Stomach (tissue), 9 donors: ENCODE results near the gene SLC25A31. TPM values are rescaled to one million over a fixed set of nuclear protein-coding genes. Genes with fewer than 3 reads are reported as not detected.
A peak's percentile ranks its signal among the peaks of the same experiment; 100 is the strongest.

ENCODE experiments used
- DNase-seq, 2 donors: peaks; one replicate each; pipeline versions ENCODE4 v3.0.0 to v3.0.0-alpha.2; 2013 to 2019
- H3K27ac ChIP-seq, 5 donors: fragments of 200-600 bp in 4 of 5; sonication (generic) in 4 of 5; one replicate each; pipeline ENCODE4 v1.5.1; 2013 to 2019; ENCODE audit warnings: mild to moderate bottlenecking in 1 of 5, moderate library complexity in 1 of 5
- H3K27me3 ChIP-seq, 3 donors: fragments of 200-600 bp; sonication (generic); one replicate each; pipeline ENCODE4 v1.5.1; 2017 to 2019; ENCODE audit warnings: mixed run types in 1 of 3
- H3K36me3 ChIP-seq, 4 donors: fragments of 200-600 bp; sonication (generic); 1 replicate in 3 of 4; 2 replicates in 1 of 4; pipeline ENCODE4 v1.5.1; 2016 to 2019
- H3K4me1 ChIP-seq, 4 donors: fragments of 200-600 bp; sonication (generic); one replicate each; pipeline ENCODE4 v1.5.1; 2016 to 2019
- H3K4me3 ChIP-seq, 4 donors: fragments of 200-600 bp; sonication (generic) in 3 of 4; one replicate each; pipeline ENCODE4 v1.5.1; 2016 to 2019; ENCODE audit warnings: mild to moderate bottlenecking in 1 of 4
- H3K9me3 ChIP-seq, 4 donors: fragments of 200-600 bp; sonication (generic); one replicate each; pipeline ENCODE4 v1.5.1; 2016 to 2019
- CTCF ChIP-seq, 7 experiments: fragments of 450-650 bp in 4 of 7; fragments of 200-600 bp in 3 of 7; sonication (generic) in 3 of 7; IDR thresholded peaks; one replicate each; pipeline ENCODE4 v1.5.1; 2016 to 2019; ENCODE audit warnings: antibody characterized with exemption in 7 of 7, control low read depth in 2 of 7, mild to moderate bottlenecking in 1 of 7
- EP300 ChIP-seq: sonication (generic); formaldehyde crosslinking; IDR thresholded peaks from one replicate; pipeline ENCODE4 v1.6.1; 2017; ENCODE audit warnings: antibody characterized with exemption
- POLR2A ChIP-seq, 4 donors: fragments of 450-650 bp; IDR thresholded peaks; one replicate each; pipeline ENCODE4 v1.6.1; 2016; ENCODE audit warnings: antibody characterized with exemption in 4 of 4, control low read depth in 2 of 4, mild to moderate bottlenecking in 1 of 4, moderate library complexity in 1 of 4
- POLR2AphosphoS5 ChIP-seq, 3 donors: sonication (generic); formaldehyde crosslinking; IDR thresholded peaks; one replicate each; pipeline ENCODE4 v1.6.1; 2016; ENCODE audit warnings: antibody characterized with exemption in 3 of 3
- WGBS, 5 donors: extraction: QIAGEN DNeasy Blood & Tissue Kit in 3 of 5; methylation state at CpG; one replicate each; pipeline versions ENCODE4 v1.1.5 to v1.1.7; 2013 to 2018; 5-methylcytosine and 5-hydroxymethylcytosine counted together
- intact Hi-C: fragments of 100-400 bp; cut with DNase I; formaldehyde crosslinking; loops from one replicate; pipeline ENCODE4 v1.15.1; 2023; ENCODE audit warnings: low total_unique reads
- polyA plus RNA-seq, 3 donors: library from polyadenylated mRNA; stranded (reverse); fragments of 200-250 nt; gene quantifications; one replicate each; pipeline ENCODE4 v1.2.3, GENCODE V29; 2013
- total RNA-seq, 5 donors: library from RNA; depleted of rRNA; stranded (reverse); fragments of >200 nt; gene quantifications; one replicate each; pipeline versions ENCODE4 v1.1.0 to v1.2.3, GENCODE V29; 2014 to 2016
- donor health status: healthy with polysubstance abuse.
- donor health status: Bipolar disorder and iron deficiency.
- donor health status: healthy.

Gene SLC25A31
- total and polyA plus RNA-seq, 8 donors = not detected

GRCh38 chr4:127698789-127699200 is 31.4 kb upstream of the SLC25A31 start:
- intact Hi-C loops = no loop called here
- no peak overlapping the region for H3K27ac ChIP-seq
- peaks cover 0 to 24% (median 1%) of the 10 kb centered on the region in 4 donors for H3K36me3 ChIP-seq
- DNase-seq = no peak
- no peak overlapping the region for H3K4me3 ChIP-seq
- H3K4me1 ChIP-seq = no peaks in the 10 kb centered on the region
- no peaks in the 10 kb centered on the region for H3K27me3 ChIP-seq
- TF ChIP-seq EP300 = no peak
- no peak for TF ChIP-seq POLR2AphosphoS5 (IDR thresholded peaks at IDR 0.05)
- TF ChIP-seq CTCF (IDR thresholded peaks at IDR 0.05) = no peak
- TF ChIP-seq POLR2A (IDR thresholded peaks at IDR 0.05) = no peak
- peaks cover 0 to 17% (median 5%) of the 10 kb centered on the region in 4 donors for H3K9me3 ChIP-seq
- 83 to 91% (median 86%) methylated on average over 4 of the region's 4 CpGs for WGBS, 5 donors

GRCh38 chr4:127708985-127709384 is 21.2 kb upstream of the SLC25A31 start:
- H3K4me3 ChIP-seq = no peak overlapping the region
- H3K9me3 ChIP-seq = no peaks in the 10 kb centered on the region
- intact Hi-C loops = no loop called here
- no peaks in the 10 kb centered on the region for H3K27me3 ChIP-seq
- WGBS, 5 donors = 18 to 37% (median 24%) methylated on average over 5 of the region's 5 CpGs
- DNase-seq = peak; percentile 42 to 79
- peaks cover 0 to 9% (median 2%) of the 10 kb centered on the region in 4 donors for H3K4me1 ChIP-seq
- peak in 1 of 3 donors; percentile 69 for TF ChIP-seq POLR2AphosphoS5 (IDR thresholded peaks at IDR 0.05)
- no peak for TF ChIP-seq POLR2A (IDR thresholded peaks at IDR 0.05)
- peak overlapping the region in 1 of 5 donors; percentile 13 for H3K27ac ChIP-seq
- H3K36me3 ChIP-seq = peaks cover 0 to 53% (median 22%) of the 10 kb centered on the region in 4 donors

- no peaks in the 10 kb centered on the region for H3K27me3 ChIP-seq
- intact Hi-C loops = no loop called here
- DNase-seq = no peak
- 54 to 64% (median 59%) methylated on average over 3 of the region's 3 CpGs for WGBS, 5 donors
- no peaks in the 10 kb centered on the region for H3K9me3 ChIP-seq
- peaks cover 0 to 9% (median 2%) of the 10 kb centered on the region in 4 donors for H3K4me1 ChIP-seq
- H3K36me3 ChIP-seq = peaks cover 0 to 52% (median 20%) of the 10 kb centered on the region in 4 donors
- TF ChIP-seq POLR2A (IDR thresholded peaks at IDR 0.05) = no peak
- no peak for TF ChIP-seq CTCF (IDR thresholded peaks at IDR 0.05)
- no peak for TF ChIP-seq EP300
- TF ChIP-seq POLR2AphosphoS5 (IDR thresholded peaks at IDR 0.05) = no peak
- no peak overlapping the region for H3K4me3 ChIP-seq
- peak overlapping the region in 1 of 5 donors; percentile 13 for H3K27ac ChIP-seq
Measured at GRCh38 chr4:127709456-127709855, 20.7 kb upstream of the SLC25A31 start.

- no peak for DNase-seq
- no peak overlapping the region for H3K4me3 ChIP-seq
- no peaks in the 10 kb centered on the region for H3K36me3 ChIP-seq
- H3K9me3 ChIP-seq = no peaks in the 10 kb centered on the region
- intact Hi-C loops = loop anchor here (5.0 kb wide), 1 partner anchor 114 kb away; no protein-coding TSS in a partner anchor
- TF ChIP-seq POLR2AphosphoS5 (IDR thresholded peaks at IDR 0.05) (no peak), CTCF (IDR thresholded peaks at IDR 0.05) (no peak)
- H3K4me1 ChIP-seq = no peaks in the 10 kb centered on the region
- no peaks in the 10 kb centered on the region for H3K27me3 ChIP-seq
- 93 to 94% (median 94%) methylated on average over 19 of the region's 19 CpGs for WGBS, 5 donors
- H3K27ac ChIP-seq = no peak overlapping the region
Measured at GRCh38 chr4:127731406-127731805, 1.2 kb downstream of the SLC25A31 start.

- H3K27me3 ChIP-seq = no peaks in the 10 kb centered on the region
- 16 to 23% (median 21%) methylated on average over 8 of the region's 8 CpGs for WGBS, 5 donors
- DNase-seq = peak in 1 of 2 donors; percentile 61
- H3K36me3 ChIP-seq = no peaks in the 10 kb centered on the region
- H3K4me1 ChIP-seq = no peaks in the 10 kb centered on the region
- no peaks in the 10 kb centered on the region for H3K9me3 ChIP-seq
- TF ChIP-seq CTCF (IDR thresholded peaks at IDR 0.05) = peak in 4 of 7 experiments; percentile 22 to 60 (median 47)
- no peak for TF ChIP-seq POLR2AphosphoS5 (IDR thresholded peaks at IDR 0.05)
- TF ChIP-seq POLR2A (IDR thresholded peaks at IDR 0.05) = no peak
- no peak for TF ChIP-seq EP300
- H3K4me3 ChIP-seq = no peak overlapping the region
- intact Hi-C loops = loop anchor here (5.0 kb wide), 1 partner anchor 115 kb away; no protein-coding TSS in a partner anchor
- no peak overlapping the region for H3K27ac ChIP-seq
Measured at GRCh38 chr4:127732623-127733328, 2.6 kb downstream of the SLC25A31 start.
